Ureter (tissue), 1 donor: ENCODE results near the gene HERC2. TPM values are rescaled to one million over a fixed set of nuclear protein-coding genes. Genes with fewer than 3 reads are reported as not detected.
"Not testable (repeated sequence)": the region's sequence is repeated elsewhere in the genome, so short reads cannot be mapped to it uniquely, and the experiment has no call there.

Source experiments
- DNase-seq: peaks from one replicate; pipeline ENCODE4 v3.0.0-alpha.2; 2020; ENCODE audit warnings: low spot score
- total RNA-seq: library from RNA; stranded (reverse); gene quantifications from one replicate; pipeline ENCODE4 v1.2.4, GENCODE V29; 2023
- donor health status: DM: yes; HTN: yes; CAD: no.

HERC2 gene
- total RNA-seq, 1 donor from 2014 or later: 83.2 TPM

DNA sequence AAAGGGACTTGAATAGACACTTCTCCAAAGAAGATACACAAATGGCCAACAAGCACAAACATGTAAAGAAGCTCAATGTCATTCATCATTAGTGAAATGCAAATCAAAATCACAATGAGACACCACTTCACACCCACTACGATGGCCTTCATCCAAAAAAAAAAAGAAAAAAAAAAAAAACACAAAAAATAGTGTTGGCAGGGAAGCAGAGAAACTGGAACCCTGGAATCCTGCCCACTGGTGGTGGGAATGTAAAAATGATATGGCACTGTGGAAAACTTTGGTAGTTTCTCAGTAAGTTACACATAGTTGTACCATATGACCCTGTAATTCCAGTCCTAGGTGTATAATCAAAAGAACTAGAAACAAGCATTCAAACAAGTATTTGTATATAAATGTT, 94.7 kb downstream of the HERC2 start:
- DNase-seq: not testable (repeated sequence)

DNA sequence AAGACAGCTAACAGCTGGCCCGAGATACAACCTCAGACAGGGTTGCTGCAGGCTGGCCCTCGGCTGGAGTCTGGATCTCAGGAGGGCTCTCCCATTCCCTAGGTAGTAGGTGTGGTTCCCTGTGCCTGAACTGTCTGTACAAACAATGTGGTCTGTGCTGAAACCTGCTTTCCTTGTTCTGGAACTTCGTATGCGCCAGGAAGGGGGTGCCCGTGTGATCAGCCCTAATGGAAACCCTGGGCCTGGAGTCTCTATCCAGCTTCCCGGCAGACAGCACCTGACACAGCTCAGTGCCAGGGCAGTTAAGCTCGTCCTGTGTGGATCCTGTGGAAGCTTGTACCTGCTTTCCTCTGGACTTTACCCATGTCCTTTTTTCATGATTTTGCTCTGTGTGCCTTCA, 99.4 kb downstream of the HERC2 start:
- DNase-seq: not testable (repeated sequence)

DNA sequence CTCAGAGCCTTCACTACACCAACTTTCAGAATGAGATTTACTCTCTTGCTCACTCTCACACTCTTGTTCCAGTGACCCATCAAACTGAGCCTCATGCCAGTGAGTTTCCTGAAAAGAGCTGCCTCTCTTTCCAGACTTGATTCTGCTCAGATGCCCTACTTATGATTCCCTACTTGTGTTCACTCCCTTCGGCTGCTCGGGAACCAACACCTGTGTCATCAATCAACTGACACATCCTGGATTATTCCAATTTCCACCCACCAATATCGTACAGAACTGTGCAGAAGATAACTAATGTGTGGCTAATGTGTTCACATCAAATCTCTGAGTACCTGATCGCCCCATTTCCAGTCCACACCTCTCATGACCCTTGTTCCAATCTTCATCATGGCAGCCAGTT, 100.3 kb downstream of the HERC2 start:
- not testable (repeated sequence) for DNase-seq

DNA sequence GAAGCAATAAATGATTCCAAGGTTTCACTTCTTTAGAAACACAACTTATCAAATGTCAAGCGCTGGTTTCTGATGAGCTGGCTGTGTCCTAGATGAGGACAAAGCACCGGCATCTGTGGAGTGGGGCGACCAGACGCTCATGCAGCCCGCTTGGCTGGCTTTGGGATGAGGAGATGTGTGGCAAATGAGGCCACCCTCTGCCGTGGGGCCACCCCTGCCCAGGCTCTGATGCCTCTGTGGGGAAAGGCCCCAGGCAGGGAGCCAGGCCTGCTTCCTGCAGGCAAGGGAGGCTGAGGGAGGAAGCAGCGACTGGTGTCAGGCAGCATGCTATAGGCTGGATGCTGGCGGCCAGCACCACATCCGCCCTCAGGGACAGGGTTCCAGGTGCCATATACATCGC, 102.9 kb downstream of the HERC2 start:
- DNase-seq: no peak

DNA sequence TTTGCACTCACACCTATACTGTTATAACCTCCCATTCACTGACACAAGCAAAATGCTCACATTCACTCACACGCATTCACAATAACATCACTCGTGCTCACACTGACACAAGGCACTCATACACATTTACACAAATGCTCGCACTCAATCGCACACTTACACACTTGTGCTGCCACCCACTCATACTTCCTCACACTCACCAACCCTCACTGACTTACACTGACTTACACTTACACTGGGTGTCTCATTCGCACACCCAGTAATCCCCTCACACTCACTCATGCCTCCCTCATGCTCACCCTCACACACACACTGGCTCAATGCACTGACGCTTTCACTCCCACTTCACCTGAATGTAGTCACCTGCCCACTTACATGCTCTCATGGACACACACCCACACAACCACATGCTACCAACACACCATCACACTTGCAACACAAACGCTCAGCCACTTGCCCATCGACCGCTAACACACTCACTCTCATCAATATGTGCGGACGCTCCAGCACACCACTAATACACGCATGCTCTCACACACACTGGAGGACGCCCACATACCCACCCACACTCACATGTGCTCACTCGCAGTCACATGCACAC, 104.9 kb downstream of the HERC2 start:
- not testable (repeated sequence) for DNase-seq

DNA sequence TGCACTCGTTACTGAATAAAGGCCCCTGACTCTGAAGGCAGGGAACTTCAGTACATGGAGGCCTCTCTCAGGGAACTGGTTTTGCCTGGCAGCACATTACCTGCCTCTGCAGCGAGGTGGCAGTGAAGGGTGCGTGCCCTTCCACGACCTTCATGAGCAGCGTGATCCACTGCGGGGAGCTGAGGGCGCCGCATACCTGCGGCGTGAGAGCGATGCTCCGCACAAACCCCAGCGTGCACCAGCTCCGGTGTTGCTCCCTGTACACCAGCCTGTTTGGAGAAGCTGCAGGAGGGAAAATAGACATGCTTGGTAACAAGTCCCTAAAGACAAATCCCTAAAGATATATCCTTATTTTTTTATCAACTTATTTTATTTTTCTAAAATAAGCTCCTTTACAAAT, 106.5 kb downstream of the HERC2 start:
- not testable (repeated sequence) for DNase-seq

DNA sequence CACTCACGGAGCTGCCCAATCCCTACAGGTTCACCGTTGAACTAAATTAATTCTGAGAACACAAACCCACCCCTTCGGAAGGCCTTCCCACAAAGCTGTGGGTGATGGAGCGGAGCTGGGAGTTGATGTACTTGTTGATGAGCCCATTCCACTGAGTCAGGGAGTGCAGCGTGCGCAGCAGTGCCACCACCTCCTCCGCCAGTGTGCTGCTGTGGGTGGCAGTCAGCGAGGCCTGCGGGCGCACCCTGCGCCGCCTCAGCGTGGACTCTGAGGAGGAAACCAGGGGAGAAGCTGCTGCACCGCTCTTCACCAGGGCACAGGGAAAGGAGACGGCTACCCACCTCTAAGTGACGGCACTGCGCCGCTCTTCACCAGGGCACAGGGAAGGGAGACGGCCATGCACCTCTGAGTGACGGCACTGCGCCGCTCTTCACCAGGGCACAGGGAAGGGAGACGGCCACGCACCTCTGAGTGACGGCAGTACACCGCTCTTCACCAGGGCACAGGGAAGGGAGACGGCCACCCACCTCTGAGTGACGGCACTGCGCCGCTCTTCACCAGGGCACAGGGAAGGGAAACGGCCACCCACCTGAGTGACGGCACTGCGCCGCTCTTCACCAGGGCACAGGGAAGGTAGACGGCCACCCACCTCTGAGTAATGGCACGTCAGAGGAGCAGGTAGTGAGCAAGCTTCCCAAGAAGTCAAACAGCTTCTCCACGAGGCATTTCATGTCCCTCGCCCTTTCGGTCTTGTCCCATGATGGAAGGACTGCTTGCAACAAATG, 107.8 kb downstream of the HERC2 start:
- DNase-seq: not testable (repeated sequence)

DNA sequence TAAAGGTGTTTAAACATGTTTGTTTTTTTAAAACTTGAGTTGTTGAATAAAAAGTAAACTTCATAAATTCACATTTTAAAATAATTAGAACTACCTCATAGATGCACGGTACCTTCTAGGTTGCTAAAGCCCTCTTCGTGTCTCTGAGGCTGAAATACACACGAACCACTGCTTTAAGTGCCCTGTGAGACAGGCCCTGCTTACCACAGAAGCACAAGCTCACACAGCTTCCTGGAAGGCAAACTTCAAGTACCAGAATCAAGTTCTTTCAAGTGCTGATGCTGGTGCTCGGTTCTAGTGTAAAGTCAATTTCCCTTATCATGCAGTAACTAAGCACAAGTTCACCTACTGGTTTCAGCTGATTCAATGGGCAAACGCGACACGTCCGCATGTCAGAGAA, 108.6 kb downstream of the HERC2 start:
- DNase-seq: not testable (repeated sequence)

DNA sequence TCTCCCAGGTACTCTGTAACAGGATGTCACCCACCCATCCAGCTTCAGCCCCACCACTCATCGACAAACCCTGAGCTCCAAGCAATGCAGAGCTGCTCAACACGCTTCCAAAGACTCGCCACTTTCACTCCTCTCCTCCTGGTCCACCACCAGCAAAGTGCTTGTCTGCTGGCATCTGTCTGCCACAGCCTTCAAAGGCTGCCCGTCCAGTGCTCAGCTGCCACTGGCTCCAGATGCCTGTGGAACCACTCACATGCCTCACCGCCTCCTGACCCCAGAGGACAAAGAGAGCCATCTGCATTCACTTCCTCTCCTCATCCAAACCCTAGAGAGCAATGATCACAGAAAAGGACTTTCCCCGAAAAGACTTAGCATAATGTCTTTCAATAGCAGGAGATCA, 113.4 kb downstream of the HERC2 start:
- no peak for DNase-seq

DNA sequence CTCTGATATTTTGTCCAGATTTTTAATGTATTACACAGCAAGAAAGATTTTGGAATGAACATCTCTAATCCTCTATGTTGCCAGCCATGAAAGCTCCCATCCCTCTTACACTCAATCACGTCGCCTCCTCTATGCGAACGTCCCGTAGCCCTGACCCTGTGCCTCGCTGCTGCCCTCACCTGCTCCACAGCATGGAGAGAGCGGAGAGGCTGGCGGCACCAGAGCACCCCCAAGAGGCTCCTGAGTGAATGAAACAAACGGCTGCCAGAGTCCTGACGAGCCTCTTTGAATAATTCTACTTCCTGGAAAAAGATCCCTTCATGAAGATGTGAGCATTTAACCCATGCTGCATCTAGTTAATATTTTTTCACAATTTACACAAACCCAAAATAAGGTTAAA, 116.3 kb downstream of the HERC2 start:
- DNase-seq: not testable (repeated sequence)

DNA sequence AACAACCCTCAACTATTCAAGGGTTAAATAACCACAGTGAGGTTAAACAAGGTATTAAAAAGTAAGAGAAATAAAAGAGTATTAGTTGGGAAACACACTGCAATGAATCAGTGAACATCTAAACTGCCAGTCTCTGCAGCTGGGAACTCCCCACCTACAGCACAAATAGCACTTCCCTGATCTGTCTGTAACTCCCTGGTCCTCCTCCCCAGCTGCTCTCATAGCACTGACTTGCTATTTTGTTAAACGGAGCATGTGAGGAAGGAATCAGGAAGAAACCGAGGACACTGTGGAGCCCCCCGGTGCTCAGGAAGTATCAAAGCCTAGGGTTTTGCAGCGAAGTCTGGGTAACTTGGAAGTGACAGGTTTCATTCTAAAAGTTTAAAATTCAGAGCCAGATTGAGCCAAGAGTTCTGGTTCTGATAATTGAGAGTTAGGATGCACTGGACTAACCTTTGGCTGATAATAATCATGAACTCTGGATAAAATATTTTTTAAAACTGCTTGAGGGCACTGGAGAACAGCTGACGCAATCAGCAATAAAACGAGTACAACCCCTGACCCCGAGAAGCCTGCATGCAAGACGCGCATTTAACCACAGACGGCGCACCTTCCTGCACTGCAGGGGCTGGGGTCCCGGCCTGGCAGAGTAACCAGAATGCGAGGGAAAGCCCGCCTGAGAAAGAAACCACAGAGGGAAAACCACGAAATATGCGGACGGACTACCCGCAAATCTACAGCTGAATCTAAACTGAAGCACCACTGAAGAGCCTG, 118.7 kb downstream of the HERC2 start:
- DNase-seq: not testable (repeated sequence)

DNA sequence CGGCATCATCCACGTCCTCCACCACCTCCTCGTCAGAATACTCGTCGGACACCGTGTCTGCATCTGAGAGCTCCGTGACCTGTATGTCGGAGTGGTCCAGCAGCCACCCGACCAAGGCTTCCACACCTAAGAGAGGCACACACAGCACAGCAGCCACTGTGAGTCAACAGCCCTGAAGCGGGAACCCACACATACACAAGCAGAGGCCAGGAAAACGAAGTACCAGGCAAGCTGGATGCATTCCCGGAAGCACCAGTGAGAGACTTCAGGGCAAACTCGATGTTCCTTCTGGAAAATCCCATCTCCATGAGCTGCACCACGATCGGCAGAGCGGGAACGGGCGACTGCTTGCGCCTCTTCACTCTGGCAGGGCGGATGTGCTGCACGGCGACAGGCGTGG, 119.9 kb downstream of the HERC2 start:
- DNase-seq: not testable (repeated sequence)

DNA sequence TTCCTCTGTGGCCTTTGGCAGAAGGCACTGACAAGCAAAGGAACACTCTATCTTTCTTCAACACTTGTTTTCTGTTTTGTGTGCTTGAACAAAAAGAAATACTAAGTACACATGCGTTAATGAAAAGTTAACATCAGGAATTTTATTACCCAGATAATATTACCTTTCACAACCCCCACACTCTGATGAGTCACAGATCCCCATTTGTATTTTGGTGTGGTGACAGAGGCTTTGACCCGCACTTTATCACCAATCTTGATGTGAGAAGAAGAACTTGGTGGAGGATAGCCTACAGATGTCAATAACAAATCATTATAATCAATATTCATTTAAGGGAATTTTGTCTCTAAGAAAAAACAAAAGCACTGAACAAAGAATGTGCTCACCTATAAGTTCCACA, 123.8 kb downstream of the HERC2 start:
- DNase-seq: not testable (repeated sequence)

DNA sequence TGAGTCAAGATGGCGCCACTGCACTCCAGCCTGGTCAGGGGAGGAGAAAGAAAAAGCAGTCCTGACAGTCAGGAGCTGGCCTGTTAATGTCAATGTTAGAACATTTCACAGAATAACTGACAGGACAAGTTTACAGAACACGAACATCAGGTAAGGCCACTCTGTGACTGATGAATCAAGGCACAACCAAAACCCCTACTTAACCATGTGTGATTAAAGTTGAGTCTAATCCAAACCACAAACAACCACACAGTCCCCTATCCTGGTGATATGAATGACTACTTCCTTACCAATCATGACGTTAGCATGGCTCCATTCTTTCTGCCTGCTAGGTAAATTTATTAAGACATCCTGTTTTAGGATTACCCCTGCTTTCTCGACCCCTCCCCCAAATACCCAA, 124.3 kb downstream of the HERC2 start:
- DNase-seq: not testable (repeated sequence)

DNA sequence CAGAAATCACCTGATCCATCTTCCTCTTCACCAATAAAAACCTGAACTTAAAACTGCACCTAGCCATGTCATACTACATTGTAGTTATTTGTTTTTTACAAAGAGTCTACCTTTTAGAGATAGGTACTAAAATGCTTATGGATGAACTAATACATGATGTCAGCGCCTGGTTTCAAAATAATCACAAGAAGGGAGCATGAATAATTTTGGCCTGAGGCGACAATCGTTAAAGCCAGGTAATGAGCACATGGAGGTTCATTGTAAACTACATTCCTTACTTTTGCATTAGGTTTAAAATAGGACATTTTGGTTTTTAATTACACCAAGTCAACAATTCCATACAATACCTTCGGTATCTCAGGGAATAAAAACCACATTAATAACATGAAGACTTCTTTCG, 125.4 kb downstream of the HERC2 start:
- DNase-seq: not testable (repeated sequence)

DNA sequence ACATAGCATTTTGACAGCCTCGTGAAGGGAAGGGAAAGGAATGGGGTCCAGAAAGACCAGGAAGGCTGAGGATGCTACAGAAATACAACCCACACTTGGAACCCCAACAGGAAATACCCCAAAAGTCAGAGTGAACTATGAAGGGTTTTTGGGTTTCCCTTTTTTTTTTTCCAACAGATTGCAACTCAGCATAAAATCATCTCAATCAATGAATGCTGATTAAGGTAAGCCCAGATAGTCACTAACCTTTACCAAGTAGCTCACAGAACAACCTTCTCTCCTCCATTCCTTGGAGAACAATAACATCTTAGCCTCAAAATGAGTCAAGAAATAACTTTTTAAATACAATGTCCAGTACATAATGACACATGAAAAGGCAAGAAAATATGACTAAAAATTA, 129.2 kb downstream of the HERC2 start:
- DNase-seq: no peak

DNA sequence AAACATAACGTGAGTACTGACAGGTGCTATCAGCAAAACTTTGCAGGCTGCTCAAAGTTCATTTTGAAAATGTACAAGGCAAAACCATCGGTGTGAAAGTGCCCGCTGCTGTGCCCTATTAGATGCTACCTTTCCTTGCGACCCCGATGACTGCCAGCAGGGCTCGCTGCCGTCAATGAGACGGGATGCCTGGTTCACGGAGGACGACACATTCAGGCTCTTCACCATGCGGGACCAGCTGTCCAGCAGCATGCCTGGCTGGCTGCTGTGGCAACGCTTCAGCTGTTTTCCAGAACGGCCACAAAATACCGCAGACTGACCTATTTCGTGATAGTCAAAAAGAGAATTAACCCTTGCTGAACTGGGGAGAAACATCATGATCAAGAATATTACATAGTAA, 130.1 kb downstream of the HERC2 start:
- peak; percentile 51 for DNase-seq

DNA sequence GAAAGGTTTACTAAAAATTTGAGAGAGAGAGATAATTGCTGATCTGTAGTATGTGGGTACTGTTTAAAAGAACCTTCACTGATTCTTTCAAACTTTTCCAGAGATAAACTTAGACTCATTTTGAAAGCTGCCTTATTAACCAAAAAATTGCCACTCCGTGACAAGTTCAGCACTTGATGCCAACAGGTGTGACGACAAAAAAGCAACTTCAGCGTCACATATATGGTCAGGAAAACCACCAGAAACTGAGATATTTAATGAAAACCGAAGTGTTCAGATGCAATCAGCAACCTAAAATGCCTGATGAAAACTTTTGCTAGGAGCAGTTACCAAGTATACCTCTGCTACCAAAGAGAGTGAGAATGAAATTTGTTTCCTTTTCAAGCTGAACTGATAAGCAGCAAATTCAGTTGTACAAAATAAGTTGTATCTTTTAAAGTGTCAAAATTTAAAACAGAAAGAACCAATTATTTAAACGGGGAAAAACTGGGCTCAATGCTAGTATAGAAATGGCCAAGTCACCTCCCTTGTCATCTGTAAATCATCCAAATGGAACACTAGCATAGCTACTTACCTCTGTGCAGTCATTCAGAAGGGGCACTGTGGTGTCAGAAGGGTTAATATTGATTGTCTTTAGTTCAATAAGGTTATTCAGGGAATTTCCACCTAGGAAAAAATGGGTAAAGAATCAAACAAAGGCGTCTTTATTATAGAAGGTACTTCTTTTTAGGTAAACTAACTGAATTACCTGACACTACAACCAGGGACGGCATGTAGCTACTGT, 131.4 kb downstream of the HERC2 start:
- no peak for DNase-seq

DNA sequence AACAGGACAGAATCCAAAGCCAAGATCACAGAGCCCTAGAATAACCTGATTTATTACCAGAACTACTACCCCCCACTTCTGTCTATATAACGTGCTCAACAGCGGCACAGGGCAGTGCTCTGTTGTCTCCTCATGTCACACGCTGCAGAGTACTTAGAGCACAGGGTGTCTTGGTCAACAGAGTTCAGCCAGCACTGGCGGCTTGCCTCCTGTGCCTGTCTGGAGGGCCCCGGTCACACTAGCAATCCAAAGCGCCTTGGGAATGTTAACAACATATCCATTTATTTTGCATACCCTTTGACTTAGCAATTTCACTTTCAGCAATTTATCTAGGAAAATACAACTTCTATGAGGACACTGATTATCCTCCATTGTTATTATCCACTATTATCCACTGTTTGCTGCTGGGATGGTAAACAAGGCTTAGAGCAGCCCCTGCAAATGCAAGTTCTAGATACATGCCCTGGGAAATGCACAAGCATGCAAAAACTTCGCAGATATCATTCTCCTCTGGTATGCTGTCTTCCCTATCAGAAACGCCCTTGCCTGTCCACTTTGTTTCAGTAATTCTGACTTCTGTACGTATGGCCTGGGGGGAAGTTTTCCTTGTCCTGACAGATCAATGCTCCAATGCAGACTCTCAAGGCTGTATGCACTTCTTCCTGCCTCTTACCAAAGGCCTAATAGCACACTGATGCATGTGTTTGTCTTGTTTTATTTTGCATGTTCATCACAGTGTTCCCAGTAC, 136.7 kb downstream of the HERC2 start:
- DNase-seq: no peak

DNA sequence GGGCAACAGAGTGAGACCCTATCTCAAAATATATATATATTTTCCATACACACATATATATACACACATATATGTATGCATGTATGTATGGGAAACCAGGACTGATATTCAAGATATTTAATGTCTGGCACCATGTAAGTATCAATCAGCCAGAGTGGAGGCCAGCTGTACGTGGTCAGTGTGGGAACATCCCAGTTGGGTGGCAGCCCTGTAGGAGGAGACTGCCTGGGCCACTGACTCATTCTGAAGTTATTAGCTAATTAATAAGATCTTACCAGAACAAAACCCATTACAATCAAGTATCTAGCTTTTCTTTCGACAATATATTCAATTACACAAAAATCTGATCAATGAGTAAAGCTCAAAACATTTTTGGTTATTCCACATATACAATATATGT, 137.8 kb downstream of the HERC2 start:
- no peak for DNase-seq

DNA sequence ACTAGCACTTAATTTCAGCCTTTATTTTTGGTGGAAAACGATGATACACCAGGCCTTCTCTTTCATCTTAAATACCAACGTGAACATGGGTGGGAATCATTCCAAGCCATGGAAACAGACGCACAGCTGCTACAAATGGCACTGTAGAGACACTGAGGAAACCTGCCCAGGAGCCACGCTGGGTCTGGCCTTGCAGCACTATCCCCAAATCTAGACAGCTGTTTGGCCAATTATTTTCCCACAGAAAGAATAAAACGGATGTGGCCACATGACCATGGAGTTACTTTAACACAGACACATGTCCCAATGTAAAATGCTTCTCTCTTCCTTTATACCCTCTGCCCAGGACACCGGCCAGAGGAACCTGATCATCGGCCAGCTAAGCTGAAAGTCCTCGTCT, 139.2 kb downstream of the HERC2 start:
- no peak for DNase-seq
